ENCODE data around the gene IGF1R.

- TF ChIP-seq CTCF (IDR thresholded peaks at IDR 0.05), result no peak
- TF ChIP-seq POLR2A (IDR thresholded peaks at IDR 0.05), result no peak
- no peak for TF ChIP-seq POLR2AphosphoS5 (IDR thresholded peaks at IDR 0.05)
These were observed 51.5 kb downstream of the IGF1R start for GRCh38 chr15:98699591-98700424.
